ENCODE data around the gene HNRNPLL.
A peak's percentile ranks its signal among the peaks of the same experiment; 100 is the strongest.
"Not testable (repeated sequence)": the region's sequence is repeated elsewhere in the genome, so short reads cannot be mapped to it uniquely, and the experiment has no call there.

The HNRNPLL gene

DNA sequence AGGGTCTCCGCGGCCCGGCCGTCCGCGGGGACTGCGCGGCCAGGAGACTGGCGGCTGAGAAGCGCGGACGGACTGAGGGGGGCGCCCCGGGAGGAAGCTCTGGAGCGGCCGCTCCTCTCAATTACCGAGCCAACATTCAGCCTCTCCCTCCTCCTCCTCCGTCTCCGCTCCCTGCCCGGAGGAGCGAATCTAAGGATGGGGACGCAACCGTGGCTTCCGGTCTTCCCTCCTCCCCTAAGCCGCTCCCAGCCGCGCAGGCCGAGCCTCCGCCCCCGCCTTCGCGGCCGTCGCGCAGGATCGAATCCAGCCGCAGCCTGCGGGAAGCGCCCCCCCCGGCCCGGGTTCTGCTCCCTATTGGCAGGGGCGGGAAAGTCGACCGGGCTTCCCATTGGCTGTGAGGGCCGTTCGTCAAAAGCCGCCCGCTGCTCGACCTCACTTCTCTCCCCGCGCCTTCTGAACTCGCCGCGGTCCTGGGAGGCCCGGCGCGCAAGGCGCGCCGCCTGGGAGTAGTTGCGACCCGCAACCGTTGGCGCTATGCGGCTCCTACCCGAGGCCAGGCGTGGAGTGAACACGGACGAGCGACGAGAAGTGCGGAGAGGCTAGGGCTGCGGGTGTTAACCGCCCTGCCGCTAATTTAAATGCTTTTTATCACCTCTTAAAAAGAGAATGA lies at the start of gene HNRNPLL:
Gene HNRNPLL (minus strand): TSS at position 197 of the 670 bp plus-strand sequence. CDS start 302 bp downstream, outside the sequence.
- peak; percentile 99 for DNase-seq (ENCODE audit: low read depth, low spot score)

DNA sequence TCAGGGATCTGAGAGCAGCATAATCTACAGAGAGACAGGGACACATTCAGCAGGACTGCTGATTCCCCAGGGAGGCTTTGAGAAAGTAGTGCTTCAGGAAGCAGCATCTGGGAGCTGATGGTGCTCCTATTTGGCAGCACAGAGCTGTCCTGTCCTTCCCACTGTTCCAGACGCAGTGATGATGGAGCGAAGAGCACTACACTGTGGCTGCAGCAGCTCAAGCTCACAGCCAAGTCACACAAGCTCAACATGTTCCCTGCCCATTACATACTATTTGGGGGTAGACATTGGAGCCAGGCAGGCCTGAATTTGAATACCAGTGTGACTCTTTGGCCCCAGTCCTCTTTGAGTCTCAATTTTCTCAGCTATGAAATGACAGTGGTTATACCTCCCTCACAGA lies 48.0 kb upstream of the HNRNPLL start:
- no peak for DNase-seq (ENCODE audit: low read depth, low spot score)

DNA sequence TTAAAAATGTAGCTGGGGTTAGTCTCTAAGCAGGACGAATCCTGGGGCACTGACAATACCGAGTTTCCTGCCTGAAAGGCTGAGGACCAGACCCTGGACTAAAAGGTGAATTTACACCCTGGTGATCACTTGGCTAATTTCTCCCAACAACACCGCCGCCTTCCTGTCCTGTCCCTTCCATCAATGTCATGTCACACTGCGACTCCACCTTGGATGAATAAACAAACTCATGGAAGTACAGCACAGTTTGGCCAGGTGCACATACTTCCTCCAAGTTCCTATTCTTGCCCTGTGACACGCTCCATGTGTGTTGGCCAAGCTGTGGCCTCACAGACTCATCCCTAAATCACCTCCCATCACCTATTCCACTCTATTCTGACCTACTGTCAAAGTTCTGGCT lies 47.3 kb upstream of the HNRNPLL start:
- DNase-seq (ENCODE audit: low read depth, low spot score) = no peak

DNA sequence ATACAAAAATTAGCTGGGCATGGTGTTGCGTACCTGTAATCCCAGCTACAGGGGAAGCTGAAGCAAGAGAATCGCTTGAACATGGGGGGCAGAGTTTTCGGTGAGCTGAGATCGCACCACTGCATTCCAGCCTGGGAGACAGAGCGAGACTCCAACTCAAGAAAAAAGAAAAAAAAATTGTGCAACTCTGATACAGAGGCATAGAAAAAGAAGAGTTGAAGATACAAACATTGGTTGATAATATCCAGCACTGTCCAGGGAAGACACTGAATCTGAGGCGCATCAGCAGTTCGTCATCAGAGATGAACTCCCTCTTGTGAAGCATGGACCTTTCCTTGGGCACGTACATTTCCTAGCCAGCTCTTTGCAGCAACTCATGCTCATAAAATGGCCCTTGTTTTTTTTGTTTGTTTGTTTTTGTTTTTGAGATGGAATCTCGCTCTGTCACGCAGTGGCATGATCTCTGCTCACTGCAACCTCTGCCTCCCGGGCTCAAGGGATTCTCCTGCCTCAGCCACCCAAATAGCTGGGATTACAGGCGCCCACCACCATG lies 46.5 kb upstream of the HNRNPLL start:
- no peak for DNase-seq (ENCODE audit: low read depth, low spot score)

DNA sequence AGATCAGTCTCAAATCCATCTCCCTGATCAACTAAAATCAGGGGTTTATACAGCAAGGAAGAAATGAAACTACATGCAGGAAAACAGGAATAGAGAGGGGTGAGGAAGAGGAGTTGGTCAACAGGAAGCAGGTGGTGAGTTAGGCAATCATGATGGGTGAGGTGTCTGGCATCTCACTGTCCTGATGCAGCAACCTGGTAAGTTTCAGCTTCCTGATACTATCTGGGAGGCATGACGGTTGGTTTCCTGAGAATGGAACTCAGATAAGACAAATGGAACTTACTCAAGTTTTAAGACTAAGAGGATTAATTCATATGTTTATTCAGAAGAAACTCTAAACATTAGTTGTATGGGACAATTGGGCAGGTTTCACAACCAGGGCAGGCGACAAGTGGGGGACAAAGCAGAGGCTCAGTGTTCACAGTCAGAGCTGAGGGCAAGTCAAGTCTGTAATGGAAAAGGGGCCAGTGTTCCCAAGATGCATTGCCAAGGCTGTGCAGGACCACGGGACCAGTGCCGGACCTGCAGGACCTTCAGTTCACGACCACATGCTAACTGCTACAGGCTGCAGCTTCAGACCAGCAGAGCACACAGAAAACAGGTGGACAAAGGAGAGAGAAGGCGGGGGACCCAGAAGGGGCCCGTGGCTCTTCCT lies 45.5 kb upstream of the HNRNPLL start:
- no peak for DNase-seq (ENCODE audit: low read depth, low spot score)

DNA sequence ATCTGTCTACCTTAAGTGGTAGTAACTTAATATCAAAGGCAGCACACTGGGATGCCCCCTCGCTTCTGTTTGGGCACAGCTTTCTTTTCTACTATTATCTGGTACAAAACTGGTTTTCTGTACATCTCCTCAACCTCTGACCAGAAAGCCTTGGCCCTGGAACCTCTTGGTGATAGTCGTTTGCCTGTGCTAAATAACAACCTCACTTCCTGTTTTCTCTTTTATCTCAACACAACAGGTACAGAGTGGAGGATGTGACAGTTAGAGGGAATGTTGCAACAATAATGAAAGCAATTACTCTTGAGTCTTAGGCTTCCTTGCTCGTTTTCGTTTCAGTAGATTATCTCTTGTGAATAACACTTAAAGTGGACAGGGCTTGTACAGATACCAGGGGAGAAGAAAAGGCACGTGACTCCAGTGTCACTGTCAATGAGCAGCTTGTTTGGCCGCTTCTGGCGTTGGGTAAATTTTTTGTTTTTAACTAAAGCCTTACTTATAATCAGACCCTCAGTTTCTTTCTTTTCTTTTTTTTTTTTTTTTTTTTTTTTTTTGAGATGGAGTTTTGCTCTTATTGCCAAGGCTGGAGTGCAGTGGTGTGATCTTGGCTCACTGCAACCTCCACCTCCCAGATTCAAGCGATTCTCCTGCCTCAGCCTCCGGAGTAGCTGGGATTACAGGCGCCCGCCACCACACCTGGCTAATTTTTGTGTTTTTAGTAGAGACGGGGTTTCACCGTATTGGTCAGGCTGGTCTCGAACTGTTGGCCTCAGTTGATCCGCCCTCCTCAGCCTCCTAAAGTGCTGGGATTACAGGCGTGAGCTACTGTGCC lies 41.2 kb upstream of the HNRNPLL start:
- not testable (repeated sequence) for DNase-seq (ENCODE audit: low read depth, low spot score)

DNA sequence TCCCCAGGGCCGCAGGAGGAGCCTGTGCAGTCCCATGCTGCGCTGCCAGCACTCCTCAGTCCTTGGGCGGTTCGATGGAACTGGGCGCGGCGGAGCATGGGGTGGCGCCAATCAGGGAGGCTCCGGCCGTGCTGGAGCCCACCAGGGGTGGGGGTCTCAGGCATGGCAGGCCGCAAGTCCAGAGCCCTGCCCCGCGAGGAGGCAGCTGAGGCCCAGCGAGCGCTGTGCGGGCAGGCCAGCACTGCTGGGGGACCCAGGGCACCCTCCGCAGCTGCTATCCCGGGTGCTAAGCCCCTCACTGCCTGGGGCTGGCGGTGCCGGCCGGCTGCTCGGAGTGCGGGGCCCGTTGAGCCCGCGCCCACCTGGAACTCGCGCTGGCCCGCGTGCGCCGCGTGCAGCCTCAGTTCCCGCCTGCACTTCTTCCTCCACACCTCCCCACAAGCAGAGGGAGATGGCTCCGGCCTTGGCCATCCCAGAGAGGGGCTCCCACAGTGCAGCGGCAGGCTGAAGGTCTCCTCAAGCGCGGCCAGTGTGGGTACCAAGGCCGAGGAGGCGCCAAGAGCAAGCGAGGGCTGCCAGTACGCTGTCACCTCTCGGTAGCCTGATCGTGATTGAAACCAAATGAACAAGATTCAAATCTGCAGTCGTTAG lies 40.4 kb upstream of the HNRNPLL start:
- no peak for DNase-seq (ENCODE audit: low read depth, low spot score)

DNA sequence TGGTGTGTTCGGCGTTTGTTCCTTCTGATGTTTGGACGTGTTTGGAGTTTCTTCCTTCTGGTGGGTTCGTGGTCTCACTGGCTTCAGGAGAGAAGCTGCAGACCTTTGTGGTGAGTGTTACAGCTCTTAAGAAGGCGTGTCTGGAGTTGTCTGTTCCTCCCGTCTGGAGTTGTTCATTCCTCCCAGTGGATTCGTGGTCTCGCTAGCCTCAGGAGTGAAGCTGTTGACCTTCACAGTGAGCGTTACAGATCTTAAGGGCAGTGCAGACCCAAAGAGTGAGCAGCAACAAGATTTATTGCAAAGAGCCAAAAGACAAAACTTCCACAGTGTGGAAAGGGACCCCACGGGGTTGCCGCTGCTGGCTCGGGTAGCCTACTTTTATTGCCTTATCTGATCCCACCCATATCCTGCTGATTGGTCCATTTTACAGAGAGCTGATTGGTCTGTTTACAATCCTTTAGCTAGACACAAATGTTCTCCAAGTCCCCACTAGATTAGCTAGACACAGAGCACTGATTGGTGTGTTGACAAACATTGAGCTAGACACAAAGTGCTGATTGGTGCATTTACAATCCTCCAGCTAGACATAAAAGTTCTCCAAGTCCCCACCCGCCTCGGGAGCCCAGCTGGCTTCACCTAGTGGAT lies 39.8 kb upstream of the HNRNPLL start:
- DNase-seq (ENCODE audit: low read depth, low spot score) = not testable (repeated sequence)

DNA sequence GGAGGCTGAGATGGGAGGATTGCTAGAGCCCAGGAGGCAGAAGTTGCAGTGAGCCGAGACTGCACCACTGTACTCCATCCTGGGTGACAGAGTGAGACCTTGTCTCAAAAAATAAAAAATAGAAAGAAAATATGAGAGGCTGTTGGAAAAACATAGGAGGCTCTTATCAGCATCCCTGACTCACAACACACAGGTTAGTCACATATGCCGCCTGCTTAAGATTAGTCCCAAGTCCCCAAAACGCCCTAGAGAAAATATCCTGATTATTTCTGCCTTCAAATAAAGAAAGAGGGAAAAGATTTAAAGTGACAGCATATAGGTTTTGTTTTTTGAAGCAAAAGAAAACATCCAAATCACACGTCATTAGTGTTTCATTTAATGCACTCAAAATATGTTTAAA lies 33.3 kb upstream of the HNRNPLL start:
- no peak for DNase-seq (ENCODE audit: low read depth, low spot score)

DNA sequence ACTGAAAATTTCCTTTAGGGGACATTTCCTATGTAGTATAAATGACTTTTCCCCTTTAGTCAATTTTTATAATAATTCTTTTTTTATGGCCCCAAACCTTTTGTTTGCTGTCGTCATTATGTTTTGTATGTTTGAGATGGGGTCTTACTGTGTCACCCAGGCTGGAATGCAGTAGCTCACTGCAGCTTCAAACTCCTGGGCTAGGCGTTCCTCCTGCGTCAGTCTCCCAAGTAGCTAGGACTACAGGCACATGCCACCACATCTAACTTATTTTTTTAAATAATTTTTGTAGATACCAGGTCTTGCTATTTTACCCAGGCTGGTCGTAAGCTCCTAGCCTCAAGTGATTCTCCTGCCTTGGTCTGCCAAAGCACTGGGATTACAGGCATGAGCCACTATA lies 32.4 kb upstream of the HNRNPLL start:
- DNase-seq (ENCODE audit: low read depth, low spot score) = no peak

DNA sequence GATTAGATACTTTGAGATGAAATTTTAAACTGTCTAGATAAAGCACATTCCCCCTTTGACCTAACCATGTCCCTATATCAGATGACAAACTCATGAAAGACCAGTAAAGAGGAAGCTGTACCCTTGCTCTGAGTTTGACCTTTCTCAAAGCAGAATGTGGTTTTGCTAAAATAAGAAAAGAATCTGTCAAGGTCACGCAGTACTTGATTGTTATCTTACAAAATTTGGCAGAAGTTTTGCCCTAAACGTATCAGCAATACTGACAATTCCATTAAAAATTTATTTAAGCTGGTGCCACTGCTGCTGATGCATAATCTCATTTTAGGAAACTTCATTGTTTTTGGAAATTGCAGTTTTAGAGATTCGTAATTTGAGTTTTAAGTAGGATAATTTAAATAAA lies 32.0 kb upstream of the HNRNPLL start:
- no peak for DNase-seq (ENCODE audit: low read depth, low spot score)

DNA sequence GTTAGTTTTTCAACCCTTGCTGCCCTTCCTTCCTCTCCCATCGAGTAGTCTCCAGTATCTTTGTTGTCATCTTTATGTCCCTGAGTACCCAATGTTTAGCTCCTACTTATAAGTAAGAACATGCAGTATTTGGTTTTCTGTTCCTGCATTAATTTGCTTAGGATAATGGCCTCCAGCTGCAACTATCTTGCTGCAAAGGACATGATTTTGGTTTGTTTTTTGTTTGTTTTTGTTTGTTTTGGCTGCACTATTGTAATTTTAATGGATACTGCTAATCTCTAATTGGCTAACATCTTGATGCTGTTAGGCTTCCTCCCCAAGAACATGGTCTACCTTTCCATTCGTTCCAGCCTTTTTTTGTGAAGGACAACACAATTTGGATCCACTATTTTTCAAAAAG lies 31.2 kb upstream of the HNRNPLL start:
- no peak for DNase-seq (ENCODE audit: low read depth, low spot score)

DNA sequence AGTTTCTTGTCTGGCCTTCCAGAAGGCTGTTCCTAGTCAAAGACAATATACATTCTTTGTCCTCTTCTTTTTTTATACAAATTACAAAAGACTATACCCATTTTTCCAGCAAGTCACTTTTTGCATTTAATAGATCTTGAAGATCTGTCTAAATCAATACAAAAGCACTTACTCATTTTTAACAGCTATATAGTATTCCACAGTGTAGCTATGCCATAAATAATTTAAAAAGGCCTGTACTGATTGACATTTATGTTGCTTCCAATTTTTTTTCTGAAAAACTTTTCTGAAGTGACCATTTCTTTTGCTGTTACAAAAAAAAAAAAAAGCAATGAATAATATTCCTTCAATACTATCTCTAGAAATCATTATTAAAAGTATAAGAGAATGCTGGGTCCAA lies 30.3 kb upstream of the HNRNPLL start:
- DNase-seq (ENCODE audit: low read depth, low spot score) = no peak

DNA sequence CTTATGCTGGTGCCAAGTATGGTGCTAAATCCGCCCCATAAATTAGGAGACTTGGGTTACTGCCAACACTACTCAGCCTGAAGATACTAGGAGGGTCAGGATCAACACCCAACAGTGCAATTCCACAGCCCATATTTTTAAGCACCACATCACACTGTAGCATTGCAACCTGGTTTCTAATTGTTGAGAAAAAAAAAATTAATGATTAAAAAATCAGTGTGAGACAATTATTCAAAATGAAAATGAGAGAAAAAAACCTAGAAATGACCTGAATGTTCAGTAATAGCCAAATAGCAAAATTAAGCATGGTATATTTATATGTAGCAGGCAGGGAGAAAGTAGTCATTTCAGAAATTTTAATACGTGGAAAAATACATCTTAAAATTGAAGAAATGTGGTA lies 29.2 kb upstream of the HNRNPLL start:
- no peak for DNase-seq (ENCODE audit: low read depth, low spot score)

DNA sequence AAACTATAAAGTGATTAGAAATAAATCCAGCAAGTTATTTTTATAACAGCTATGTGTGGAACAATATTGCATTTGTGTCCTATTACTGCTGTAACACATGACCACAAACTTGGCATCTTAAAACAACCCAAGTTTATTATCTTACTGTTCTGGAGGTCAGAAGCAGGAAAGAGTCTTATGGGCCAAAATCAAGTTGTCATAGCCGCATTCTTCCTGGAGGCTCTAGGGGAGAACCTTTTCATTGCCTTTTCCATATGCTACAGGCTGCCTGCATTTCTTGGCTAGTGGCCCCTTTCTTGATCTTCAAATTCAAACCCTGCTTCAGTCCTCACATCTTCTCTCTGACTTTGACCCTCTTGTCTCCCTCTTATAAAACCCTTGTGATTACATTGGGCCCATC lies 27.0 kb upstream of the HNRNPLL start:
- DNase-seq (ENCODE audit: low read depth, low spot score) = no peak

DNA sequence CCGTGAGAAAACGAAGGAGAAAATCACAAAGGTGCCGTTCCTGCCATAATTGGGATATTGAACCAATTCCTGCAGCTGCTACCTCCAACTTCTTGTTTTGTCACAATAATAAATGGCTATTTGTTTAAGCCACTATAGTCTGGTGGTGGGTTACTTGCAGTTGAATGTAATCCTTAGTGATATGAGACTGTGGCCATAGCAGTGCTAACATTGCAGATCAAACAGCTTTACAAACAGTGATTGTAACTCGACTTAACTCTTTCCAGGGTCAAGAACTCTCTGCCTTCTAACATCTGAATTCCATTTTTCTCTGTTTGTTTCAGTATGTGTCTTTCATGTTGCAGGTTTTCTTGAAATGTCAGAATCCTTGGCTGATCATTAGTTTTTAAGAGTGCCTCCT lies 24.7 kb upstream of the HNRNPLL start:
- no peak for DNase-seq (ENCODE audit: low read depth, low spot score)

DNA sequence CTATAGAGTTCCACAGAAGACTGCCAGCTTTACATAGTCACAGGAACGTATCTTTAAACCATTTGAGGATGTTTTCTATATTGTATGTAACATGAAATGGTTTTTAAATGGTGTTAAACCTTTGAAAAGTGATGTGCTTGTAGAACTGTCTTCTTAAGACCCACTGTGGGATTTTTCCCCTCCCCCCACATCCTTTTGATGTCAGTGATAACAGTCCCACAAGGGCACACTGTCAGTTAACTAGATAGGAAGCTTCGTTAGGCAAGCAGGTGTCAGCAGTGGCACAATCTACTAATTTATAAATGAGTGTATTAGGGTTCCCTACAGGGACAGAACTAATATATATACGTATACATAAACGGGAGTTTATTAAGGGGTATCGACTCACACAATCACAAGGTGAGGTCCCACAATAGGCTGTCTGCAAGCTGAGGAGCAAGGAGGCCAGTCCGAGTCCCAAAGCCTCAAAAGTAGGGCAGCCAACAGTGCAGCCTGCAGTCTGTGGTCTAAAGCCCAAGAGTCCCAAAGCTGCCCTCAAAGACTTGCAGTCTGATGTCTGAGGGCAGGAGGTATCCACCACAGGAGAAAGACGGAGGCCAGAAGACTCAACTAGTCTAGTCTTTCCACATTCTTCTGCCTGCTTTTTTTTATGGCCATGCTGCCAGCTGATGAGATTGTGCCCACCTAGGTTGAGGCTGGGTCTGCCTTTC lies 23.8 kb upstream of the HNRNPLL start:
- DNase-seq (ENCODE audit: low read depth, low spot score) = no peak

DNA sequence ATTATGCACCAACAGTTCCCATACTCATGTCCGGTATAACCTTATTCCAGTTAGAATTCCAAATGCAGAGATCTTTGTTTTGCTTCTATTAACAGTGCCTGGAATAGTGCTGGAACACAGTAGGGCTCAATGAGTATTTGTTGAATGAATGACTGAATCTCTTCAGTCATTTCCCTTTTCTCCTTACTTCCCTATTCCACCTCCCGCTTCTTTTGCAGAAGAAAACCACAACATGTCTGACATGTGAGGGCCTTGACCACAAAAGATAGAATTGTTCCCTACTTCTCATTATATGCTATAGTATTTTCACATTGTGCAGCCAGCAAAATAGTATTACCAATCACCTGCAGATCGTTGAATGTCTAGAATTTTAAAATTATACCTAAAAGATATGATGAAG lies 19.5 kb upstream of the HNRNPLL start:
- DNase-seq (ENCODE audit: low read depth, low spot score) = no peak

DNA sequence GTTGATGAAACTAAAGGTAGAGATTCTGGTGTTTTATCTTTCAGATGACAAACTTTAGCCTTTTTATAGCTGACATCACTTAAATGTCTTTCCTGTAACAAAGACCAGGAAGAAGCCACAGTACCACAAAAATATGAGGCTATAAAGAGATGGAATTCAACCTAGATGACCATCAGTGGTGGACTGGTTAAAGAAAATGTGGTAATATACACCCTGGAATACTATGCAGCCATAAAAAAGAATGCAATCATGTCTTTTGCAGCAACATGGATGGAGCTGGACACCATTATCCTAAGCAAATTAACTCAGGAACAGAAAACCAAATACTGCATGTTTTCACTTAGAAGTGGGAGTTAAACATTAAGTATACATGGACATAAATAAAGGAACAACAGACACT lies 18.3 kb upstream of the HNRNPLL start:
- no peak for DNase-seq (ENCODE audit: low read depth, low spot score)

DNA sequence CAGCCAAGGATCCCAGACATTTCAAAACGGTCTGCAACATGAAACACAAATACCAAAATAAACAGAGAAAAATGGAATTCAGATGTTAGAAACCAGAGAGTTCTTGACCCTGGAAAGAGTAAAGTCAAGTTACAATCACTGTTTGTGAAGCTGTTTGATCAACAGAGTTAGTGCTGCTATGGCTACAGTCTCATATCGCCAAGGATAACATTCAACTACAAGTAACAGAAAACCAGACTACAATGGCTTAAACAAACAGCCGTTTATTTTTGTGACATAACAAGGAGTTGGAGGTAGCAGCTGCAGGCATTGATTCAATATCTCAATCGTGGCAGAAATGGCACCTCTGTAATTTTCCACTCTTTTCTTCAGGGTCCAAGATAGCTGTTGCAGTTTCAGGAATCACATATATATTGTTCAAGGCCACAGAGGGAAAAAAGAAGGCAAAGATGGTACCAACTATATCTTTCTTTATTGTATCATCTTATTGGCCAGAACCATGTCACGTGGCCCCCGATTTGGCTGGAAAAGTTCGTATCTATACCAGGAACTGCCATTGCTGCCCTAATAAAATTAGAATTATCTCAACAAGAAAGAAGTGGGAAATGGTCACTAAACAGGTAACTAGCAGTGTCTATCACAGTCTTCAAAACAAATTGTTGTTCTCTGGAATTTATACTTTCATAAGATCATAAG lies 17.7 kb upstream of the HNRNPLL start:
- no peak for DNase-seq (ENCODE audit: low read depth, low spot score)

Data from ELF-1 (cell line).